ENCODE data around the gene CRYL1. TPM values are rescaled to one million over a fixed set of nuclear protein-coding genes. Genes with fewer than 3 reads are reported as not detected.

CRYL1 gene
- total RNA-seq, 1 experiment from 2014 or later, result 5.9 TPM

- Histone ChIP-seq H3K4me3 (ENCODE audit: low read depth, low read length, poor library complexity, severe bottlenecking) (peak within 1 kb of the TSS; percentile 57), H3K36me3 (ENCODE audit: insufficient read depth, low read length, poor library complexity, severe bottlenecking) (no peaks in the 10 kb centered on the region), H3K4me1 (ENCODE audit: insufficient read depth, low read length, poor library complexity, severe bottlenecking) (peaks cover 8% of the 10 kb centered on the region), H3K27ac (ENCODE audit: low read depth, low read length, poor library complexity, severe bottlenecking) (peak within 1 kb of the TSS; percentile 83), H3K27me3 (replicated peaks; ENCODE audit: insufficient read depth, low read depth, low read length, poor library complexity) (no peaks in the 10 kb centered on the region), H3K9me3 (ENCODE audit: low read depth, low read length, poor library complexity, severe bottlenecking) (peaks cover 10% of the 10 kb centered on the region)
- BruUV-seq (replicated peaks), result no TSS peak
- DNase-seq (ENCODE audit: low spot score), result peak; percentile 96
- ChIA-PET CTCF (no interaction called here), POLR2A (ENCODE audit: low non-redundant PET) (interaction anchor here (0.5 kb wide), 1 partner anchor 11 kb away, joined by 13 read pairs; no protein-coding TSS in a partner anchor)
- no peak for TF ChIP-seq CTCF (conservative IDR thresholded peaks at IDR 0.05; ENCODE audit: low read depth, low read length)
- no peak for TF ChIP-seq EZH2 (IDR thresholded peaks at IDR 0.05; ENCODE audit: borderline replicate concordance, low read depth, low read length, poor library complexity, severe bottlenecking)
- intact Hi-C loops (cut with micrococcal nuclease; ENCODE audit: unreplicated experiment), result loop anchor here (5.0 kb wide), 1 partner anchor 50 kb away; no protein-coding TSS in a partner anchor
Observed at GRCh38 chr13:20566898-20567874, 41.5 kb upstream of the CRYL1 start, which contains the start of gene IFT88. TSS of gene IFT88 (plus strand) at chr13:20567157. CDS start at chr13:20574386, 7,229 bp downstream.

- peak overlapping the region; percentile 83 for H3K27ac ChIP-seq (ENCODE audit: low read depth, low read length, poor library complexity, severe bottlenecking)
Observed at GRCh38 chr13:20566468-20566897, 40.8 kb upstream of the CRYL1 start.

More at GRCh38 chr13:20566468-20566897, 40.8 kb upstream of the CRYL1 start:
- no TSS peak for BruUV-seq (replicated peaks)
- no peaks in the 10 kb centered on the region for H3K36me3 ChIP-seq (ENCODE audit: insufficient read depth, low read length, poor library complexity, severe bottlenecking)
- ChIA-PET CTCF (no interaction called here), POLR2A (ENCODE audit: low non-redundant PET) (no interaction called here)
- DNase-seq (ENCODE audit: low spot score), result no peak
- H3K4me1 ChIP-seq (ENCODE audit: insufficient read depth, low read length, poor library complexity, severe bottlenecking), result peaks cover 8% of the 10 kb centered on the region
- H3K9me3 ChIP-seq (ENCODE audit: low read depth, low read length, poor library complexity, severe bottlenecking), result peaks cover 10% of the 10 kb centered on the region
- intact Hi-C loops (cut with micrococcal nuclease; ENCODE audit: unreplicated experiment), result loop anchor here (5.0 kb wide), 1 partner anchor 51 kb away; no protein-coding TSS in a partner anchor
- H3K4me3 ChIP-seq (ENCODE audit: low read depth, low read length, poor library complexity, severe bottlenecking), result peak overlapping the region; percentile 57
- TF ChIP-seq CTCF (conservative IDR thresholded peaks at IDR 0.05; ENCODE audit: low read depth, low read length) (no peak), EZH2 (IDR thresholded peaks at IDR 0.05; ENCODE audit: borderline replicate concordance, low read depth, low read length, poor library complexity, severe bottlenecking) (no peak)
- H3K27me3 ChIP-seq (replicated peaks; ENCODE audit: insufficient read depth, low read depth, low read length, poor library complexity), result no peaks in the 10 kb centered on the region

Measured in A673 (cell line).